Testis (tissue), 2 donors: ENCODE measurements around the gene CFAP65.

Experiments used
- CTCF ChIP-seq, 3 experiments: fragments of 450-650 bp in 2 of 3; fragments of 200-600 bp in 1 of 3; sonication (generic) in 1 of 3; IDR thresholded peaks; one replicate each; pipeline ENCODE4 v1.5.1; 2016 to 2019; ENCODE audit warnings: antibody characterized with exemption in 3 of 3, mild to moderate bottlenecking in 2 of 3, moderate library complexity in 1 of 3
- POLR2A ChIP-seq: fragments of 450-650 bp; IDR thresholded peaks from one replicate; pipeline ENCODE4 v1.6.1; 2017; ENCODE audit warnings: antibody characterized with exemption, mild to moderate bottlenecking, moderate library complexity

GRCh38 chr2:218995561-218995960, 45.8 kb downstream of the CFAP65 start:
- TF ChIP-seq CTCF (IDR thresholded peaks at IDR 0.05) (no peak), POLR2A (no peak)
